HG03571 (cell line): ENCODE measurements around the gene MYO3B.
A peak's percentile ranks its signal among the peaks of the same experiment; 100 is the strongest.

Source experiments
- ATAC-seq: cut with Tn5 transposase; IDR thresholded peaks from one replicate; pipeline ENCODE4 v1.9.1; 2021; ENCODE audit not compliant: unreplicated experiment

Gene MYO3B

GRCh38 chr2:170206805-170207407 lies 29.0 kb downstream of the MYO3B start:
- no peak for ATAC-seq

GRCh38 chr2:170207901-170208300 lies 30.0 kb downstream of the MYO3B start:
- ATAC-seq = no peak

GRCh38 chr2:170208967-170209366 lies 31.0 kb downstream of the MYO3B start:
- no peak for ATAC-seq

- peak; percentile 62 for ATAC-seq
These were observed 34.8 kb downstream of the MYO3B start for GRCh38 chr2:170212625-170213280.

- ATAC-seq = peak; percentile 7
These were observed 35.3 kb downstream of the MYO3B start for GRCh38 chr2:170213281-170213625.

- no peak for ATAC-seq
These were observed 35.7 kb downstream of the MYO3B start for GRCh38 chr2:170213651-170214050.

- ATAC-seq = peak; percentile 39
These were observed 36.5 kb downstream of the MYO3B start for GRCh38 chr2:170214309-170214948.

- no peak for ATAC-seq
These were observed 37.1 kb downstream of the MYO3B start for GRCh38 chr2:170215021-170215420.

- no peak for ATAC-seq
These were observed 38.5 kb downstream of the MYO3B start for GRCh38 chr2:170216428-170216827.

GRCh38 chr2:170216981-170217380 lies 39.0 kb downstream of the MYO3B start:
- ATAC-seq = no peak

GRCh38 chr2:170217778-170218251 lies 39.9 kb downstream of the MYO3B start:
- ATAC-seq = no peak

GRCh38 chr2:170218456-170218855 lies 40.5 kb downstream of the MYO3B start:
- ATAC-seq = no peak

GRCh38 chr2:170218931-170219330 lies 41.0 kb downstream of the MYO3B start:
- ATAC-seq = no peak

GRCh38 chr2:170221317-170222288 lies 43.7 kb downstream of the MYO3B start:
- no peak for ATAC-seq

- no peak for ATAC-seq
These were observed 44.4 kb downstream of the MYO3B start for GRCh38 chr2:170222298-170222697.

- no peak for ATAC-seq
These were observed 44.9 kb downstream of the MYO3B start for GRCh38 chr2:170222842-170223241.

- no peak for ATAC-seq
These were observed 46.8 kb downstream of the MYO3B start for GRCh38 chr2:170224692-170225294.

- ATAC-seq = no peak
These were observed 48.3 kb downstream of the MYO3B start for GRCh38 chr2:170226216-170226615.

GRCh38 chr2:170227507-170227947 lies 49.6 kb downstream of the MYO3B start:
- no peak for ATAC-seq

- ATAC-seq = no peak
These were observed 50.0 kb downstream of the MYO3B start for GRCh38 chr2:170227951-170228350.

GRCh38 chr2:170228429-170228828 lies 50.5 kb downstream of the MYO3B start:
- ATAC-seq = no peak
